ENCODE data around the gene ZNF32.
"Not testable (repeated sequence)": the region's sequence is repeated elsewhere in the genome, so short reads cannot be mapped to it uniquely, and the experiment has no call there.

The ZNF32 gene

DNA sequence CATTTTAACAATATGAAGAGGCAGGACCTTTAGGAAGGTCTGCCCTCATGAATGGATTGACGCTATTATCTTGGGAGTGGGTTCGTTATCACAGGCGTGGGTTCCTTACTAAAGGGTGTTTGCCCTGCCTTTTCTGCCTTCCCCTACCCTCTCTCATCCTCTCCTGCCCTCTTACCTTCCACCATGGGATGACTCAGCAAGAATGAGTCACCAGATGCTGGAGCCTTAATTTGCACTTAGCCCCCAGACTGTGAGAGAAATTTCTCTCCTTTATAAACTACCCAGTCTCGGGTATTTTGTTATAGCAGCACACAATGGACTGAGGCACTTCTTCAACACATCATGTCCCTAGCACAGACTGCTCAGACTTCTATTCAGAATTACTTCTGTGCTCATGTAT is 31.4 kb upstream of the ZNF32 start:
- DNase-seq (ENCODE audit: low spot score), result no peak

DNA sequence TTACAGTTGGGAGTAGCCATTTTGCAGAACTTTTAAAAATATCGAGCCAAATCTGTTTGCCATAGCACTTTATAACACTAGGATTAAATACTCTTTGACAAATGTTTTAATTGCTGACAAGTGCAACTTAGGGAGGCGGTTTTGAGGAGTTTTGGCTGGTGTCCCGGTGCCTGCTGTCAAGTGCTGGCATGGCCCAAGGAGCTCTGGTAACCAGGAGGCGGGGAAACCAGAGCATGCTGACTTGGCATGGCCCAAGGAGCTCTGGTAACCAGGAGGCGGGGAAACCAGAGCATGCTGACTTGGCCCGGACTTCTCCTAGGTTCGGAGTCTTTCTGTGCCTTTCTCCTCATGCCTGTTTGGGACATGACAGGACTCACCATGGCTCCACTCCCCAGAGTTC is 30.8 kb upstream of the ZNF32 start:
- no peak for DNase-seq (ENCODE audit: low spot score)

DNA sequence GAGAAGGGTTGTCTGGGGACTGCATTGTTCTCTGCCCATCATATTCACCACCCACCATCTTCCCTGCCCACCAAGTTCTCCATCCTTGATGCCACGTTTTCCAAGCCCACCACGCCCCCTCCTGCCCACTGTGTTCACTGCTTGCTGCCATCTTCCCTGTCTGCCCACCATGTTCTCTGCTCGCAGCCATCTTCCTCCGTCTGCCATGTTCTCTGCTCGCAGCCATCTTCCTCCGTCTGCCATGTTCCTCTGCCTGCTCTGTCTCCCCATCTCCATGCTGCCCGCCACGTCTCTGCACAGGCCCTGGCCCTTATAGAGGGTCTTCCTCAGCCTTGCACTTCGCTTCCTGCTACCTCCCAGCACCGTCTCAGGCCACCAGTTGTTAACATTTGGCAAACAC is 30.0 kb upstream of the ZNF32 start:
- no peak for DNase-seq (ENCODE audit: low spot score)

DNA sequence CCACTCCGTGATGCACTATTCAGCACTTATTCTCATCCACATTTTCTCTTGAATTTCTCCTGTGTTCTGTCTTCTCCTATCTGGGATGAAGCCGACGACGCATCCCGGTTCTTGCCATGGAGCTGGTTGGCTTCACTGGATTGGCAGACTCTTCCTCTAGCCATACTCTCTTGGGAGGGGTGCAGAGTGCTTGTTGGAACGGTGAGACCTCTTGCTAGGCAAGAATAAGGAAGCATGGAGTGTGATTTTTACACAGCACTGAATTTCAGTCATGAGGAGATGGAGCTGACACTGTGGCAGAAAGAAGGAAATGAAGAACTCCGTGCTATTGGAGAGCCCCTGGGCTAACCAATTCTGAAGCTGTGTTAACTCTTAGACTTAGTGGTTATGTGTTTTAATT is 28.2 kb upstream of the ZNF32 start:
- no peak for DNase-seq (ENCODE audit: low spot score)

DNA sequence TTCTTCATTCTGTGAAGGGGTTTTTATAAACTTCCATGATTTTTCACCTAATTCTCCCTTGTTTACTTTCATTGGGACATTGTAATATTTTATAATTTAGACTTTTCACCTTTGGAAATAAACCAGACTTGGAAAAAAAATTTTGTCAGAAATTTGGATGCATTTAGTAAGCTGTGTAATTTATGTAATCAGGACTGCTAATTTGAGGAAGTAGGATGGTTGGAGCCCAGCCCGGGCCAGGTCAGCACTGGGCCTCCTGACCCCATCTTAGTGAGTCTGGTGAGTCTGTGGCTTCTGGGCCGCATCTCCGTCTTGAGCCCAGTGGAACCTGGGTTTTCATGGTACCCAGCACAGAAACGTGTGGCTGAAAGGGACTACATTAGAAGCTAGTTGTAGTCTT is 27.6 kb upstream of the ZNF32 start:
- DNase-seq (ENCODE audit: low spot score), result no peak

DNA sequence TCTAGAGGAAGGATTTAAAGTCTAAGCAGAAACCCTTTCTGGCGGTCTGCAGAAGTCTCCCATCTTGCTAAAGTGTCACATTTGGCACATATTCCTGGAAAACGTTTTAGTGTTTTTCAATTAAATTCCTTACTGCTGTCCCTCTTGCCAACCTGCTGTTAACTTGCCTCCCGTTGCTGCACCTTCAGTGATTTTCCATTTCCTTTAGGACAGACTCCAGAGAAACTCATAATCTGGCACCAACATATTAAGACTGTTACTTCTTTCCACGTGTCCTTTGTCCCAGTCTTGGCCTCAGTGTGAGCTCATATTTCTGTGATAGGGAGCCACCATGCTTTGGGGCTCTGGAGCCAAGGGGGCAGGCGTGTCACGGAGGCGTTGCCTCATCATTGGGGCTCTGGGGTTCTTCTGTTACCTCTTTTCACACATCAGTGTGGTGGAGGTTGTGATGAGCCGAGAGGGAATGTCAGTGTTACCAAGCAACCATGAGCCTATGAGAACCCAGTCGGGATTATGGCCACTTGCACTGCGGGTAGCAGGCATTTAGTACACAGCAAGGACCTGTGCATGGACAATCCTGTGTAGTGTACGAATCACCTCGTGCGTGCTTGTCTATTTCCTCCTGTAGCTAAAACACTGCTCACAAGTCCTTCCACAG is 26.0 kb upstream of the ZNF32 start:
- no peak for DNase-seq (ENCODE audit: low spot score)

DNA sequence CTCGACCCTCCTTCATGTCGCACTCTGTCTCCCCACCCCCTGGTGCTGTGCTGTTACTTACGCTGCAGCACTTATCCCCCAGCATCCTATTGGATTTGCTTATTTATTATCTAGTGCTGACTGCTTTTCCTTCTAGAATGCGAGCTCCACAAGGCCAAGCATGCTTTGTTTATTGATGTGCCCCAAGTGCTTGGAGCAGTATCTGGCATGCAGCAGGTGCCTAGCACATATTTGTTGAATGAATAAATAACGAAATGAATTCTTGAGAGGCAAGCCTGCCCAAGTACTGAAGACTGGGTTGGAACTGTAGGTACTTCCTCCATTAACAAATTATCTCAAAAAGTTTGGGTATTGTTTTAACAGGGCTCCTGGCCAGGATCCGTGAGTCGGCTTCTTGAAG is 24.8 kb upstream of the ZNF32 start:
- no peak for DNase-seq (ENCODE audit: low spot score)

DNA sequence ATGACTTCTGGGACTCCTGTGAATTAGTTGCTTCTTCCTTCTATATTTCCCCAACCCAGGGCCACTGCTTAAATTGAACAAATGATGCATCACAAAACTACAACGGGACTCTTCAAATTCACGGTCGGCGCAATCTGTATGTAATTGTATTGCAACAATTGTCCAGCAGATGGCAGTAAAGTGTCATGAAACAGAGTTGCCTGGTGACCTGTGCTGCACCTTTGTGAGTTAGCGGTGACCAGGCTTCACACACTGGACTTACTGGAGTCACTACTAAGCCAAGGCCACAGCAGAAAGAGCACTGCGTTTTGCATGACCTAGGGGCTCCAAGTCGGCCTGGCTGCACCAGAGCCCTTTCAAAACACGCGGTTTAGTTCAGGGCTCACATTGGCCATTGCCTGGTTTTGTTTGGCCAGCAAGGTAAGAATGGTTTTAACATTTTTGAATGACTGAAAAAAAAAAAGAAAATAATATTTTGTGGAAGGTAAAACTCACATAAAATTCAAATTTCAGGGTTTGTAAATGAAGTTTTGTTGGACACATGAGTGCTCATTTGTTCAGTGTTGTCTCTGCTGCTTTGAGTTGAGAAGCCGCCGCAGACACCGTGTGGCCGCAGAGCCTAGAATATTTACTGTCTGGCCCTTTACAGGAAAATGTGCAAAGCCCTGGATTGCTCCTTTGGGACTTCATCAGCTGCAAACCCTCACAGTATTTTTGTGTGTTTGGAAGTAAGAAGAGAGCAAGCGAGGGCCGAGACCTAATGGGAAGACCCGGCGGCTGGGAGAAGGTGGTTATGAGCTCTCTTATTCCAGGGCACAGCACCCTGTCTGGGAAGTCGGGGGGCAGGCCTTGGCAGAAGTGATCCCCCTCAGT is 23.2 kb upstream of the ZNF32 start:
- peak; percentile 82 for DNase-seq (ENCODE audit: low spot score)

DNA sequence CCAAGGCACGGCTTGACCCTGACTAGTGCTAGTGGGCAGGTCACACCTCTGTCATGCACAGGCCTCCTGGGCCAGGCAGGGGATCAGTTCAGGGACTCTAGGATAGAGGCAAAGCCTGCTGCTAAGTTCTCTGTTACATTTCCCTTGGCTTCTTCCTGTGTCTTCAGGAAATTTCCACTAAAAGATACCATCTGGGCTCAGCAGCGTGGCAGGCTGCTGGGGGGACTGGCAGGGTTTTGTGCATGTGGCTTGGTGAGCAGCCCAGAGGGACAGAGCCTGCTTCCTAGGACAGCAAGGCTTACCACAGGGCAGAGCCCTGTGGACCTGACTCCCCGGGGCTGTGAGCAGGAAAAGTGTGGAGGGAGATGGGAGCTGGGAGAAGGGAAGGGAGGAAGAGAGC is 20.7 kb upstream of the ZNF32 start:
- no peak for DNase-seq (ENCODE audit: low spot score)

DNA sequence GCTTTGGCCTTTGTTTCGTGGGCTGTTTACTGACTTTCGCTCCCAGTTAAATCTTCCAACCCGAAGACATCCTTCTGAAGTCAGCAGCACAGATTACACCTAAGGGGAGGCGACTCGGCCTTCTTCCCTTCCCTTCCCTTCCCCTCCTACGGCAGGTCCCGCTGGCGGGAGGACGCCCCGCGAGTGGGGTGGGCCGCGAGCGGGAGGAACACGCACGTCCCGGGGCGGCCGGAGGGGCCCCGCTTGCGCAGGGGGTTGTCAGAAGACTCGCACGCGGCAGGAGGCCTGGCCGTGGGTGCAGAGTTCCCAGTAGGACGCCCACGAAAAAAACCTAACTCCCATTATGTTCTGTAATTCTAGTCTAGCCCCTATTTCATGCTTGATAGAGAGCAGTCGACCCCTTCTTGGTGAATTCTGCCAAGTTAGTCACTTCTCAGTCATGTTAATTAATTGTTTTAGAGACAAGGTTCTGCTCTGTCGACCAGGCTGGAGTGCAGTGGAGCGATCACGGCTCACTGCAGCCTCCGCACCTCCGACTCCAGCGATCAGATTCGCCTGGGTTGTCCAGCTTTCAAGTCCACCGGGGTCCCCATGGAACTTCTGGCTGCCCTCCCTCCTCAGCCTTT is 19.2 kb upstream of the ZNF32 start:
- DNase-seq (ENCODE audit: low spot score), result no peak

DNA sequence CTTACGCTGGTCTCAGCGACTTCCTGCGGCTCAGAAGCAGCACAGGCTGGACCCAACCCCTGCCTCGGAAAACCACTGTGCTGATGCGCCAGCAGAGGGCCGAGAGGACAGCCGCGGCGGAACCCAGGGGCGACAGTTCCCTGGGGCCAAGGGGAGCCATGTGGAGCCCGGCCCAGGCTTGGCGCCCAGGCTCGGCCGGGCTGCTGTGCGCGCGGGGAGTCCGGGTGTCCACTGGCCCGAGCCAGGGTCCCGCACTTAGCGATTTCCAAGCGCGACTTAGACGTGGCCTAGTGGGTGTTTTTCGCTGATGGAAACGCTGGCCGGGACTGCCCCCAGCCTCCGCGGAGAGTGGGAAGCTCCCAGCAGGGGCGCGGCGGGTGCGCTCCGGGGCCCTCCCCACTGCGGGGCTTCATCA is 18.6 kb upstream of the ZNF32 start:
- DNase-seq (ENCODE audit: low spot score), result peak; percentile 77

DNA sequence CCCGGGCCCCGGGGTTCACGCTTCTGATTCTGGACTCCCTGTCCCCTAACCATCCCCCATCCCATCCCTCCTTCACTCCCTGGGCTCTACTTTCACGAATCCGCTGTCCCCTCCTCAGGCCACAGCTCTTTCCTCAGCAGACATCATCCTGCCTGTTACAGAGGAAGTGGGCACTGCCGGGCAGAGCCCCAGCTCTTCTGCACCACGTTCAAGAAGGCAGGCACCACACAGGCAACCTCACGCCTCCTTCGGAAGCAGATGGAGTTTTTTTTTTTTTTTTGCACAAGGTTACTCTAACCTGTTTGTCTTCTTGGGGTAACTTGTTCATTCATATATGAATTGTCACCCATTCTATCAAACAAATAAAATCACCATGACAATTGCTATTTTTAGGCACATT is 17.9 kb upstream of the ZNF32 start:
- DNase-seq (ENCODE audit: low spot score), result no peak

DNA sequence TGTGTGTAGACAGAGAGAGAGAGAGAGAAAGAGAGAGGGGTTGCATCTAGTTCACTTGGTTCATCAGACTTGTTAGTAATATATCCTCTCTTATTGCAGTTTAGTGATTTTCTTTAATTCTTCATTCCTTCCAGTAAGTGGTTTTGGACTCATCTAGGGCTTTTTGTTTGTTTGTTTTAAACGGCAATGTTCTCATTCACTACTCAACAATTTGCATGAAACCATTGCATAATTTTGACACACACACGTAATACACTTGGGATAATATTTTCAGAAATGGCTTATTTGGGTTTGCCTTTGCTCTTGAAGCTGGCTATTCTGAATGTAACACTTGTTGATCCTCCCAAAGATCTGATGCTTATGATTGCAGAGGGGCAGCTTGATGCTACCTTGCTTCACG is 16.4 kb upstream of the ZNF32 start:
- DNase-seq (ENCODE audit: low spot score), result no peak

DNA sequence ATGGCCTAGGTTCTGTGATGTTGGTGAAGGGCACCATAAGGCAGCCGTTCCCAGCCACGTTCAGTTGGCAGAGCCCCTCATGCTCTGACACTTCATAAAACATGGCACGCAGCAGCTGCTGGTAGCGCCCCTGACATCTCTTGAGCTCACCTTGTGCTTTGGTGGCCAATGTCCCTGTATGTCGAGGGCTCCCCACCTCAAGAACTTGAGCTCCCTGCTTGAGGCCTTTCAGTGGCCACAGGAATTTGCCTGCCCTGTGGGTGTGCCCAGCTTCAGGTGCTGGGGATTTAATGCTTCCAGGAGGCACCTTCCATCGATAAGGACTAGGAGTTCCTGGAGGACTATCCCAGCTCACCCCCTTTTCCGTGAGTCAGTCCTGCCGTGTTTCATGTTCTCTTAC is 9.5 kb upstream of the ZNF32 start:
- no peak for DNase-seq (ENCODE audit: low spot score)

DNA sequence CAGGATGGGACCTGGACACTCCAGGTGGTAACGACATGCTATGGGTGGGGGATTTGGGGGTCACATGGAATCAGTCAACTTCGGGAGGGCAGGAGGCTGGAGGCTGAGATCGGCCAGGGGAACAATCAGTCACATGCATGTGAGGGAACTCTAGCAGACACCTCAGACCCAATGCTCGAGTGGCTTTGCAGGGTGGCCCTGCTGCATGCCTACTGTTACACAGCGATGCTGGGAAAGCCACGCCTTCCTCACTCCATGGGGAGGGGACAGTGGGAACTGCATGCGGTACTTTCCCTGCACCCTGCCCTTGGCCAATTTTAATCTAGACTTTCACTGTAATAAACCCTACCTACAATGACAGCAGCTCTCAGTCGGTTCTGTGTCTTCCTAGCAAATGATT is 6.6 kb upstream of the ZNF32 start:
- DNase-seq (ENCODE audit: low spot score), result no peak

DNA sequence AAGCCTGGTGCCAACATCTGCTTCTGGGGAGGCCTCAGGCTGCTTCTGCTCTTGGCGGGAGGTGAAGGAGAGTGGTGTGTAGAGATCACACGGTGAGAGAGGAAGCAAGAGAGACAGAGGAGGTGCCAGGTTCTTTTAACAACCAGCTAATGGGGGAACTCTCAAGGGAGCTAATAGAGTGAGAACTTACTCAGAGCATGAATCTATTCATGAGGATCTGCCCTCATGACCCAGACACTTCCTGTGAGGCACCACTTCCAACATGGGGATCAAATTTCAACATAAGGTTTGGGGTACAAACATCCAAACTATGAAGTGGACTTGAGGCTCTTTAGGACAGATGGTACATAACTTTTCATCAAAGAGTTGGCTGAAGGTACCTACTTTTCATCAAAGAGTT is 5.1 kb upstream of the ZNF32 start:
- no peak for DNase-seq (ENCODE audit: low spot score)

DNA sequence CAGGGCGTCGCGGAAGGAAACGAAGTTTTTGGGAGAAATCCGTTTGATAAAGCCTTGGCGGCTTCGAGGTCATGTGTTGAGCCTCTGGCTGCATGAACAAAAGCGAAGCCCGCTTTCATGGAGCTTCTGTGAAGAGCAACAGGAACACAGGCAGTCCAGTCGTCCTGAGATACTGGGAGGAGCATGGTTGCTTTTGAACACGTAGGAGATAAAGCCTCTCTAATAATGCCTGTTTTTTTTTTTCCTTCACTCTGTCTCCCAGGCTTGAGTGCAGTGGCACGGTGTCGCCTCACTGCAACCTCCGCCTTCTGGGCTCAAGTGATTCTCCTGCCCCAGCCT is 473 bp upstream of the ZNF32 start:
- no peak for DNase-seq (ENCODE audit: low spot score)

DNA sequence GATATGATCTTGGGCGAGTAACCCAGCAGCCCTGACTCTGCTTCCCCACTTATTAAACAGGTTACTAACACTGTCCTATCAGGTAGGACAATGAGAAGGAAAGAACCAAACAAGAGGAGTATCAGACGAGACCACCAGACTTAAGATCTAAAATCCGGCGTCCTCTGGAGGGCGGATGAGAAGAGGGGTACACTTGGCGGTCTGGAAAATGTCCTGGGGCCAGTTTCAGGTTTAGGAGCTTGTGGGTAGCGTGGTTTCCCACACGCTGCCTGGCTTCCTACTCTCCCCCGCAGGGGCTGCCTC is 635 bp downstream of the ZNF32 start:
- DNase-seq (ENCODE audit: low spot score), result no peak

DNA sequence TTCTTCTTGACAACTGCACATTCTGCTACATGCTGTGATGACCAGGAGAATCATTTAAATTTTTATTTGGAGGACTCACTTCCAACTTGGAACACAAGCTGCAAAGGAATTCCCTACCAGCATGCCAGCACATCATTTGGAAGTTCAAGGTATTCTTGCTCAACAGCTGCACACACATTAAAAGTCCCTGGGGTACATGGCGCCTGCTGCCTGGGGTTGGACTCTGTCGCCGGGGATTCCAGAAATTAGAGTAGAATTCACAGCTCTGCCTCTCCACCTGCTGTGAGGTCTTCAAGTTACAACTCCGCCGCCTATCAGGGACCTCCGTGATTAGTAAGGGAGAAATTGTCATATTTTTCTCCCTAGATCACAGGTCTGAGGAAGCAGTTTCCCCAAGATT is 1.1 kb downstream of the ZNF32 start:
- DNase-seq (ENCODE audit: low spot score), result no peak

DNA sequence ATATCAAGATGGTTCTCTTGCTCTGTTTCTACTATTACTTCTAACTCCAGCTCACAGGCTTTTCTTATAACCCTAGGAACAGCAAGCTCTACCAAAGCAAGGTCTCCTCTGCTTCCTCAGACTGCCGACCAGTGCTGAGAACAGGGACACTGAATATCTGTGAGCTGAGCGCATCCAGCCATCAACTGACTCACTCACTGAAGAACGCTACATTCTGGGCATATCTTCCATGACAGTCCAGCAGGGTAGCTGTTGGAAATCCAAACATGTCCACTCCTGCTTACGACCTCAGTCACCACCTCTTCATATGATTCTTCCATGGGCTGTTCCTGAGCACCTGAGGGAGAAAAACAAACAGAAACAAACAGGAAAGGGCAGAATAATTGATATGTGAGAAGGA is 2.8 kb downstream of the ZNF32 start:
- DNase-seq (ENCODE audit: low spot score), result no peak

DNA sequence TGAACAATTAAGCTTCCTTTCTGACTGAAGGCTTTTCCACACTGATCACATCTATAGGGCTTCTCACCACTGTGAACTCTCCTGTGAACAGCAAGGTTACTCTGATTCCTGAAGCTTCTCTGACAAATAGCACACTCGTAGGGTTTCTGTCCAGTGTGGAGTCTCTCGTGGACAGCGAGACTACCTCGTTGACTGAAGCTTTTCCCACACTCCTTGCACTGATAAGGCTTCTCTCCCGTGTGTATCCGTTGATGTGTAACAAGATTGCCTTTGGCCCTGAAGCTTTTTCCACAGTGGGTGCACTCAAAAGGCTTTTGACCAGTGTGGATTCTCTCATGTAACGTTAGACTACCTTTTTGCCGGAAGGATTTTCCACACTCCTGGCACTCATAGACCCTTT is 4.4 kb downstream of the ZNF32 start:
- DNase-seq (ENCODE audit: low spot score), result no peak

DNA sequence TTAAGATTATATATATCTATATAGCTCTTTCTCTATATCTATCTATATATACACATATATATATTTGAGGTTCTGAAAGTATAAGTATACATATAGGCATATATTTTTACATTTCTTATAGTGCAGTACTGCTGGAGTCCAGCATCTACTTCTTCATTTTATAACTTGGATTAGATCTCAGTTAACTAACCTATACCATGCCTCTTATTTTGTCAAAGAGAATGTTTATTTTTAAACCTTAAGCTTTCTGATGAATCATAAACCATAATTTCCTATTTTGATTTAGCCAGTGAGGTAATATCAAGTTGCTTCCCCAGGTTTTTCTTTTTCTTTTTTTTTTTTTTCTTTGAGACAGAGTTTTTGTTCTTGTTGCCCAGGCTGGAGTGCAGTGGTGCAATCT is 8.1 kb downstream of the ZNF32 start:
- DNase-seq (ENCODE audit: low spot score), result no peak

DNA sequence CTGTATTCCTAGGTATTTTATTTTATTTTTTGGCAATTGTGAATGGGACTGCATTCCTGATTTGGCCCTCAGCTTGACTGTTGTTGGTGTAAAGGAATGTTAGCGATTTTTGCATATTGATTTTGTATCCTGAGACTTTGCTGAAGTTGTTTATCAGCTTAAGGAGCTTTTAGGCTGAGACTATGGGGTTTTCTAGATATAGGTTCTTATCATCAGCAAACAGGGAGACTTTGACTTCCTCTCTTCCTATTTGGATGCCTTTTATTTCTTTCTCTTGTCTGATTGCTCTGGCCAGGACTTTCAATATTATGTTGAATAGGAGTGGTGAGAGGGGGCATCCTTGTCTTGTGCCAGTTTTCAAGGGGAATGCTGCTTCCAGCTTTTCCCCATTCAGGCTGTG is 12.9 kb downstream of the ZNF32 start:
- DNase-seq (ENCODE audit: low spot score), result not testable (repeated sequence)

DNA sequence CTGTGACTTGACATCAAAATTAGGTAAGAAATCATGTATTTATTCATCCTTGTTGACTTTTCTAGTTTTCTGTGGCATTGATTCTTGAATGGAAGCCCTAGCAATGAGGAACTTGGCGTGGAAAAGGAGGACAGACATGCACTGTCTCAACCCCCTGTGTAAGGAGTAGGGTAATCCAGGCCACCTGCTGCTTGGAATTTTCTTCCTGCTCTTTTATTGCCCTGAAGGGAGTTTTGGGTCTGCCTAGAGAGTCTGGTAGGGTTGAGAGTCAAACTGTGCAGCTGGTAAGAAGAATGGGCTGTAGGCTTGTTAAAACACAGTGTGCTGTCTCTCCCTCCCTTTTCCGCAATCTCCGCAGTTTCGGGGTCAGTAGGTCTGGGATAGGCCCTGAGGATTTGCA is 19.7 kb downstream of the ZNF32 start:
- DNase-seq (ENCODE audit: low spot score), result no peak
